WI38 (cell line): ENCODE data around the gene STK32C.

ENCODE experiments used
- H3K4me3 ChIP-seq: 2 replicates; pipeline ENCODE4 v1.5.1; 2011; ENCODE audit warnings: low read depth, mild to moderate bottlenecking, control low read depth, low read length
- CTCF ChIP-seq: IDR thresholded peaks from 2 replicates; pipeline ENCODE4 v1.5.1; 2012; ENCODE audit warnings: low read depth, mild to moderate bottlenecking, control low read depth, low read length

Gene STK32C

GRCh38 chr10:132187430-132188138 lies 120.2 kb downstream of the STK32C start:
- TF ChIP-seq CTCF = no peak
- H3K4me3 ChIP-seq = peak overlapping the region; percentile 43

GRCh38 chr10:132186488-132187429 lies 121.0 kb downstream of the STK32C start, which contains the start of gene DPYSL4:
TSS of gene DPYSL4 (plus strand) at chr10:132186948. CDS start at chr10:132187064, 116 bp downstream.
- no peak for TF ChIP-seq CTCF
- peak within 1 kb of the TSS; percentile 43 for H3K4me3 ChIP-seq

GRCh38 chr10:132185601-132186487 lies 121.9 kb downstream of the STK32C start:
- H3K4me3 ChIP-seq = no peak overlapping the region
- TF ChIP-seq CTCF = no peak

GRCh38 chr10:132184816-132185593 lies 122.7 kb downstream of the STK32C start:
- H3K4me3 ChIP-seq = no peak overlapping the region
- no peak for TF ChIP-seq CTCF

GRCh38 chr10:132183046-132183445 lies 124.7 kb downstream of the STK32C start:
- TF ChIP-seq CTCF = no peak
- no peak overlapping the region for H3K4me3 ChIP-seq

GRCh38 chr10:132182591-132182990 lies 125.2 kb downstream of the STK32C start:
- TF ChIP-seq CTCF = no peak
- H3K4me3 ChIP-seq = no peak overlapping the region
